DND-41 (cell line): ENCODE results near the gene STOML1.

Experiments
- ATAC-seq: fragments of 200-7000 bp; cut with Tn5 transposase; 3 replicates; pipeline ENCODE4 v1.9.1; 2021; ENCODE audit warnings: low read depth; ENCODE audit not compliant: insufficient read depth
- DNase-seq: peaks from one replicate; pipeline ENCODE4 v3.0.0-alpha.2; 2020
- H2AFZ ChIP-seq: 2 replicates; pipeline ENCODE4 v1.6.0; 2012; ENCODE audit warnings: low read depth, low read length
- H3K27ac ChIP-seq: 2 replicates; pipeline ENCODE4 v1.5.1; 2012; ENCODE audit warnings: low read length, inconsistent platforms
- H3K27me3 ChIP-seq: fragments of 200-600 bp; sonication (generic); 2 replicates; pipeline ENCODE4 v1.6.0; 2012; ENCODE audit warnings: low read length, mild to moderate bottlenecking, inconsistent platforms; ENCODE audit not compliant: insufficient read depth, poor library complexity
- H3K36me3 ChIP-seq: 2 replicates; pipeline ENCODE4 v1.5.1; 2012; ENCODE audit warnings: low read length, inconsistent platforms; ENCODE audit not compliant: insufficient read depth
- H3K4me1 ChIP-seq: 2 replicates; pipeline ENCODE4 v1.5.1; 2012; ENCODE audit warnings: mild to moderate bottlenecking, low read length; ENCODE audit not compliant: insufficient read depth
- H3K4me2 ChIP-seq: 2 replicates; pipeline ENCODE4 v1.6.0; 2012; ENCODE audit warnings: mild to moderate bottlenecking, moderate library complexity, low read length, inconsistent platforms; ENCODE audit not compliant: insufficient read depth
- H3K4me3 ChIP-seq, 2 experiments: fragments of 200-600 bp in 1 of 2; shearing (Covaris generic) in 1 of 2; 2 replicates each; pipeline ENCODE4 v1.5.1; 2012 to 2016; ENCODE audit warnings: inconsistent platforms in 2 of 2, low read length in 2 of 2, mild to moderate bottlenecking in 2 of 2, low read depth in 1 of 2, moderate library complexity in 1 of 2
- H3K79me2 ChIP-seq: 2 replicates; pipeline ENCODE4 v1.6.0; 2012; ENCODE audit warnings: low read length, inconsistent platforms; ENCODE audit not compliant: insufficient read depth
- H3K9ac ChIP-seq: 2 replicates; pipeline ENCODE4 v1.6.0; 2012; ENCODE audit warnings: low read depth, mild to moderate bottlenecking, inconsistent platforms, low read length, moderate library complexity
- H3K9me3 ChIP-seq: 2 replicates; pipeline ENCODE4 v1.5.1; 2012; ENCODE audit warnings: low read length, moderate library complexity, mild to moderate bottlenecking, inconsistent platforms; ENCODE audit not compliant: insufficient read depth, severe bottlenecking
- H4K20me1 ChIP-seq: 2 replicates; pipeline ENCODE4 v1.6.0; 2012; ENCODE audit warnings: low read length; ENCODE audit not compliant: insufficient read depth
- EZH2 ChIP-seq: IDR thresholded peaks from 3 replicates; pipeline ENCODE4 v1.6.1; 2012; ENCODE audit warnings: borderline replicate concordance, low read depth, mild to moderate bottlenecking, moderate library complexity, low read length, inconsistent platforms; ENCODE audit not compliant: severe bottlenecking
- TF ChIP-seq, protein P1 (sequence below): IDR thresholded peaks from 2 replicates; pipeline ENCODE4 v1.5.1; 2012; ENCODE audit warnings: borderline replicate concordance, low read length, moderate library complexity, mild to moderate bottlenecking; ENCODE audit not compliant: poor library complexity, severe bottlenecking; ENCODE audit errors: extremely low read depth

Gene STOML1

DNA sequence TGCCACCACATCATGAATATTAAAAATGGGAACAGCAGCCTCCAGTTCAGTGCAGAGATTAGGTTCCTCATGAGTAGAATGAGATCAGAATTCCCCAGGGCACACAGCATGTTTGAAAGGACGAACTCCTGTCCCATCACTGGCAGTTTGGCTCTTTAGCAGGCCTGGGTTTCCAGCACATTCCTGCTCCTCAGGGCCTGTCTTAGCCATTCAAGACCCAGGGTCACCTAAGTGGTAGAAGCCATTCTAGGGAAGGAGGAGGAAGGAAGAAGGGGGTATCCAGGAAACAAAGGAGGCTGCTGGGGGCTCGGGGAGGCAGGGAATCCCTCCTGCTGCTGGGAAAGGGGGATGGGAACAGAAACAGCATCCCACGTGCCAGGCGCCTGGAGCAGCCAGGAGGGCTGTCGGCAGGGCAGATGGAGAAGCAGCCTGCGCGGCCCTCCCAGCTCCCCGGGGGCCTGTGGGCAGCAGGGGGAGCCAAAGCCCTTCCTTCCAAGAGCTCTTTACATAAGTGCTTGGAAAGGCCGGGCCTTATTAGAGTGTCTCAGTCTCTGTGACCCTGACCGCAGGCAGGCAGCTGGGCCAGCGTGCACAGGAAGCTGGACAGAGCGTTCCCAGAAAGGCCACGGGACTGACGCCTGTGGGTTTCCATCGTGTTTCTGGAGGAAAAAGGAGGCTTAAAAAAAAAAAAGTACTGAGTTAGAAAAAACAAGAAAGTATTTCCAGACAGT is 41.1 kb downstream of the STOML1 start:
- H3K4me1 ChIP-seq: 0 out of 2 replicates have a peak, but pooled peaks cover 2% of the 10 kb centered on the region
- H2AFZ ChIP-seq: no peak overlapping the region
- H3K9me3 ChIP-seq: no peaks in the 10 kb centered on the region
- DNase-seq: peak; percentile 69
- H3K4me2 ChIP-seq: no peak overlapping the region
- H3K27ac ChIP-seq: no peak overlapping the region
- TF ChIP-seq EZH2: no peak
- TF ChIP-seq, protein P1, sequence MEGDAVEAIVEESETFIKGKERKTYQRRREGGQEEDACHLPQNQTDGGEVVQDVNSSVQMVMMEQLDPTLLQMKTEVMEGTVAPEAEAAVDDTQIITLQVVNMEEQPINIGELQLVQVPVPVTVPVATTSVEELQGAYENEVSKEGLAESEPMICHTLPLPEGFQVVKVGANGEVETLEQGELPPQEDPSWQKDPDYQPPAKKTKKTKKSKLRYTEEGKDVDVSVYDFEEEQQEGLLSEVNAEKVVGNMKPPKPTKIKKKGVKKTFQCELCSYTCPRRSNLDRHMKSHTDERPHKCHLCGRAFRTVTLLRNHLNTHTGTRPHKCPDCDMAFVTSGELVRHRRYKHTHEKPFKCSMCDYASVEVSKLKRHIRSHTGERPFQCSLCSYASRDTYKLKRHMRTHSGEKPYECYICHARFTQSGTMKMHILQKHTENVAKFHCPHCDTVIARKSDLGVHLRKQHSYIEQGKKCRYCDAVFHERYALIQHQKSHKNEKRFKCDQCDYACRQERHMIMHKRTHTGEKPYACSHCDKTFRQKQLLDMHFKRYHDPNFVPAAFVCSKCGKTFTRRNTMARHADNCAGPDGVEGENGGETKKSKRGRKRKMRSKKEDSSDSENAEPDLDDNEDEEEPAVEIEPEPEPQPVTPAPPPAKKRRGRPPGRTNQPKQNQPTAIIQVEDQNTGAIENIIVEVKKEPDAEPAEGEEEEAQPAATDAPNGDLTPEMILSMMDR: peak; percentile 79
- no peak overlapping the region for H3K9ac ChIP-seq
- no peaks in the 10 kb centered on the region for H3K79me2 ChIP-seq
- no peaks in the 10 kb centered on the region for H3K36me3 ChIP-seq
- no peak overlapping the region for H3K4me3 ChIP-seq
- peak; percentile 94 for ATAC-seq
- H3K27me3 ChIP-seq: no peaks in the 10 kb centered on the region
- no peaks in the 10 kb centered on the region for H4K20me1 ChIP-seq

GRCh38 chr15:73950479-73950830 is 41.6 kb downstream of the STOML1 start:
- H3K27me3 ChIP-seq: no peaks in the 10 kb centered on the region
- DNase-seq (no peak), ATAC-seq (no peak)
- H3K4me3 ChIP-seq: no peak overlapping the region
- no peak overlapping the region for H3K4me2 ChIP-seq
- no peak overlapping the region for H2AFZ ChIP-seq
- no peaks in the 10 kb centered on the region for H3K9me3 ChIP-seq
- 0 out of 2 replicates have a peak, but pooled peaks cover 2% of the 10 kb centered on the region for H3K4me1 ChIP-seq
- no peaks in the 10 kb centered on the region for H3K79me2 ChIP-seq
- TF ChIP-seq, protein P1: no peak
- TF ChIP-seq EZH2: no peak
- H3K27ac ChIP-seq: no peak overlapping the region
- H3K9ac ChIP-seq: no peak overlapping the region
- H4K20me1 ChIP-seq: no peaks in the 10 kb centered on the region
- H3K36me3 ChIP-seq: no peaks in the 10 kb centered on the region

DNA sequence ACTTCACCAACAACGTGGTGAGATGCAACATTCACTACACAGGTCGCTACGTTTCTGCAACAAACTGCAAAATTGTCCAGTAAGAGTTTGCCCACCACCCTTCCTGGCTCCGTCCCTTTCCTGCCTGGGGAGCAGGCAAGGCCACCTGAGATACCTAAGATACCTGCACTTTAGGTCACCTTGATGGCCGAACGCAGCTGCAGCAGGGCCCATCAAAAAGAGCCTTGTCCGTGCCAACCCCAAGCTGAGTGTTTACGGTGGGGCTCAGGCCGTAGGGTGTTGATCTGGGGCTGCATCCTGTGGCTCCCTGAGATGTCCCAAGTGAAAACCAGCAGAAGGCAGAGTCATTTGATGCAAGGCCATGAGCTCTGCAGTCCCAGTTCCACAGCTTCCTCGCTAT is 42.6 kb downstream of the STOML1 start:
- Histone ChIP-seq H3K9me3 (no peaks in the 10 kb centered on the region), H3K36me3 (no peaks in the 10 kb centered on the region), H2AFZ (no peak overlapping the region), H3K27me3 (no peaks in the 10 kb centered on the region), H3K4me2 (no peak overlapping the region), H3K9ac (no peak overlapping the region), H4K20me1 (no peaks in the 10 kb centered on the region), H3K4me1 (0 out of 2 replicates have a peak, but pooled peaks cover 2% of the 10 kb centered on the region), H3K27ac (no peak overlapping the region), H3K4me3 (no peak overlapping the region), H3K79me2 (no peaks in the 10 kb centered on the region)
- no peak for ATAC-seq
- TF ChIP-seq, protein P1: no peak
- TF ChIP-seq EZH2: no peak
- DNase-seq: no peak
